Smooth muscle cell (in vitro differentiated cells): ENCODE measurements around the gene MPDU1. TPM values are rescaled to one million over a fixed set of nuclear protein-coding genes. Genes with fewer than 3 reads are reported as not detected.

Source experiments
- DNase-seq: peaks from one replicate; lab custom pipeline; 2025; ENCODE audit not compliant: unreplicated experiment; lab: John Stamatoyannopoulos, UW
- H2AFZ ChIP-seq: fragments of 200-600 bp; sonication (generic); 2 replicates; pipeline ENCODE4 v1.6.0; 2016; ENCODE audit warnings: antibody characterized with exemption, low read depth, mild to moderate bottlenecking
- H3F3A ChIP-seq: fragments of 200-600 bp; sonication (generic); 2 replicates; pipeline ENCODE4 v1.6.0; 2017; ENCODE audit warnings: antibody characterized with exemption, low read depth
- H3K27ac ChIP-seq: fragments of 200-600 bp; sonication (generic); 2 replicates; pipeline ENCODE4 v1.5.1; 2016; ENCODE audit warnings: low read depth, mild to moderate bottlenecking
- H3K27me3 ChIP-seq: fragments of 200-600 bp; sonication (generic); 2 replicates; pipeline ENCODE4 v1.6.1; 2016; ENCODE audit warnings: low read depth, mild to moderate bottlenecking
- H3K36me3 ChIP-seq: fragments of 200-600 bp; sonication (generic); 2 replicates; pipeline ENCODE4 v1.5.1; 2016; ENCODE audit warnings: low read depth
- H3K4me1 ChIP-seq: fragments of 200-600 bp; sonication (generic); 2 replicates; pipeline ENCODE4 v1.5.1; 2016; ENCODE audit warnings: low read depth
- H3K4me2 ChIP-seq: fragments of 200-600 bp; sonication (generic); 2 replicates; pipeline ENCODE4 v1.6.0; 2016; ENCODE audit warnings: mild to moderate bottlenecking
- H3K4me3 ChIP-seq: fragments of 200-600 bp; sonication (generic); 2 replicates; pipeline ENCODE4 v1.5.1; 2016; ENCODE audit warnings: mild to moderate bottlenecking
- H3K79me2 ChIP-seq: fragments of 200-600 bp; sonication (generic); 2 replicates; pipeline ENCODE4 v1.6.0; 2016; ENCODE audit warnings: low read depth, mild to moderate bottlenecking
- H3K9ac ChIP-seq: fragments of 200-600 bp; sonication (generic); 2 replicates; pipeline ENCODE4 v1.6.0; 2016; ENCODE audit warnings: low read depth
- H3K9me3 ChIP-seq: fragments of 200-600 bp; sonication (generic); replicated peaks from 2 replicates; pipeline ENCODE4 v1.5.1; 2016; ENCODE audit warnings: low read depth
- H4K20me1 ChIP-seq: fragments of 200-600 bp; sonication (generic); 2 replicates; pipeline ENCODE4 v1.6.0; 2016; ENCODE audit warnings: low read depth
- WGBS: methylation state at CpG from one replicate; pipeline ENCODE4 v1.1.7; 2016; ENCODE audit warnings: low lambda C conversion rate; 5-methylcytosine and 5-hydroxymethylcytosine counted together
- polyA plus RNA-seq: library from polyadenylated mRNA; unstranded; fragments of >200 nt; fragmentation: Nextera tagmentation; extraction: Ambion mirVana; gene quantifications from 2 replicates; pipeline ENCODE4 v1.2.1, GENCODE V29; 2016
- total RNA-seq: library from RNA; depleted of rRNA; stranded (reverse); fragments of >200 nt; gene quantifications from 2 replicates; pipeline ENCODE4 v1.2.3, GENCODE V29; 2014
- TF ChIP-seq, protein P1 (sequence below): fragments of 200-600 bp; sonication (generic); IDR thresholded peaks from 2 replicates; pipeline ENCODE4 v1.5.1; 2017; ENCODE audit warnings: borderline replicate concordance, mild to moderate bottlenecking, antibody characterized with exemption; ENCODE audit not compliant: insufficient read depth, poor library complexity, severe bottlenecking

The MPDU1 gene
- 155 and 228 TPM in 2 replicates for total RNA-seq
- polyA plus RNA-seq: 70.7 and 75.1 TPM in 2 replicates

- Histone ChIP-seq H3K4me3 (peak within 1 kb of the TSS; percentile 81), H3K9me3 (no peaks in the 10 kb centered on the region), H3K36me3 (no peaks in the 10 kb centered on the region), H3K9ac (peak within 1 kb of the TSS; percentile 99), H3K27ac (peak within 1 kb of the TSS; percentile 99), H3K27me3 (no peaks in the 10 kb centered on the region), H3F3A (peaks cover 32% of the 10 kb centered on the region), H3K79me2 (peaks cover 29% of the 10 kb centered on the region), H3K4me1 (peaks cover 24% of the 10 kb centered on the region), H2AFZ (peak within 1 kb of the TSS; percentile 83), H3K4me2 (peak within 1 kb of the TSS; percentile 91), H4K20me1 (peaks cover 7% of the 10 kb centered on the region)
- TF ChIP-seq, protein P1, sequence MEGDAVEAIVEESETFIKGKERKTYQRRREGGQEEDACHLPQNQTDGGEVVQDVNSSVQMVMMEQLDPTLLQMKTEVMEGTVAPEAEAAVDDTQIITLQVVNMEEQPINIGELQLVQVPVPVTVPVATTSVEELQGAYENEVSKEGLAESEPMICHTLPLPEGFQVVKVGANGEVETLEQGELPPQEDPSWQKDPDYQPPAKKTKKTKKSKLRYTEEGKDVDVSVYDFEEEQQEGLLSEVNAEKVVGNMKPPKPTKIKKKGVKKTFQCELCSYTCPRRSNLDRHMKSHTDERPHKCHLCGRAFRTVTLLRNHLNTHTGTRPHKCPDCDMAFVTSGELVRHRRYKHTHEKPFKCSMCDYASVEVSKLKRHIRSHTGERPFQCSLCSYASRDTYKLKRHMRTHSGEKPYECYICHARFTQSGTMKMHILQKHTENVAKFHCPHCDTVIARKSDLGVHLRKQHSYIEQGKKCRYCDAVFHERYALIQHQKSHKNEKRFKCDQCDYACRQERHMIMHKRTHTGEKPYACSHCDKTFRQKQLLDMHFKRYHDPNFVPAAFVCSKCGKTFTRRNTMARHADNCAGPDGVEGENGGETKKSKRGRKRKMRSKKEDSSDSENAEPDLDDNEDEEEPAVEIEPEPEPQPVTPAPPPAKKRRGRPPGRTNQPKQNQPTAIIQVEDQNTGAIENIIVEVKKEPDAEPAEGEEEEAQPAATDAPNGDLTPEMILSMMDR: no peak
- WGBS: 21% methylated on average over 69 of the region's 69 CpGs
- peak; percentile 88 for DNase-seq
These were observed at the start of gene MPDU1 for GRCh38 chr17:7583253-7584109. MPDU1 (plus strand) TSS chr17:7583852; CDS start chr17:7583863, 11 bp downstream.

DNA sequence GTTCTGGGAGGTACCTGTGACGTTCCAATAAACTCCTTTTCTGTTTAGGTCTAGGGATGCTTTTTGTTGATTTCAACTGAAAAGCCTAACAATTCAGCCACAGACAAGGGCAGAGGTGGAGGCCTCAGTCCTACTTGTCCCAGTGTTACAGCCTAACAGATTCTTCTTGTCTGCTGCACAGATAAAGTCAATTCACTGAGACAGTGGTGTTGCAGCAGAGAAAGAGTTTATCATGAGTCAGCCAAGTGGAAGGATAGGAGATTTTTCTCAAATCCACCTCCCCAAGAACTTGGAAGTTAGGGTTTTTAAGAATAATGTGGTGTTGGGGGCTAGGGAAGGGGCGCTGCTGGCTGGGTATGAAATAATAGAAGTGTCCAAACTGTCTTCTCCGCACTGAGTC lies 45.6 kb upstream of the MPDU1 start:
- H3K79me2 ChIP-seq: no peaks in the 10 kb centered on the region
- no peak overlapping the region for H3K27ac ChIP-seq
- no peaks in the 10 kb centered on the region for H3K36me3 ChIP-seq
- H3F3A ChIP-seq: no peaks in the 10 kb centered on the region
- no peaks in the 10 kb centered on the region for H4K20me1 ChIP-seq
- TF ChIP-seq, protein P1: no peak
- no peaks in the 10 kb centered on the region for H3K9me3 ChIP-seq
- no peak overlapping the region for H3K9ac ChIP-seq
- H3K27me3 ChIP-seq: no peaks in the 10 kb centered on the region
- no peaks in the 10 kb centered on the region for H3K4me1 ChIP-seq
- WGBS: 66% methylated on average over 3 of the region's 3 CpGs
- H3K4me3 ChIP-seq: no peak overlapping the region
- no peak overlapping the region for H2AFZ ChIP-seq
- no peak for DNase-seq
- no peak overlapping the region for H3K4me2 ChIP-seq

GRCh38 chr17:7538891-7539545 lies 44.6 kb upstream of the MPDU1 start:
- H4K20me1 ChIP-seq: no peaks in the 10 kb centered on the region
- TF ChIP-seq, protein P1: no peak
- H3K9me3 ChIP-seq: no peaks in the 10 kb centered on the region
- no peaks in the 10 kb centered on the region for H3K36me3 ChIP-seq
- H3K79me2 ChIP-seq: no peaks in the 10 kb centered on the region
- no peak for DNase-seq
- peak overlapping the region; percentile 43 for H3K27ac ChIP-seq
- H3K4me3 ChIP-seq: no peak overlapping the region
- H3K9ac ChIP-seq: no peak overlapping the region
- no peaks in the 10 kb centered on the region for H3K27me3 ChIP-seq
- H3K4me1 ChIP-seq: no peaks in the 10 kb centered on the region
- H2AFZ ChIP-seq: no peak overlapping the region
- H3K4me2 ChIP-seq: peak overlapping the region; percentile 38
- 56% methylated on average over 11 of the region's 11 CpGs for WGBS
- H3F3A ChIP-seq: no peaks in the 10 kb centered on the region
